HG03354 (cell line): ENCODE data around the gene PSMD13.

Source experiments
- ATAC-seq: cut with Tn5 transposase; IDR thresholded peaks from one replicate; pipeline ENCODE4 v1.9.1; 2021; ENCODE audit warnings: mild to moderate bottlenecking; ENCODE audit not compliant: unreplicated experiment, poor library complexity, severe bottlenecking

PSMD13 gene

DNA sequence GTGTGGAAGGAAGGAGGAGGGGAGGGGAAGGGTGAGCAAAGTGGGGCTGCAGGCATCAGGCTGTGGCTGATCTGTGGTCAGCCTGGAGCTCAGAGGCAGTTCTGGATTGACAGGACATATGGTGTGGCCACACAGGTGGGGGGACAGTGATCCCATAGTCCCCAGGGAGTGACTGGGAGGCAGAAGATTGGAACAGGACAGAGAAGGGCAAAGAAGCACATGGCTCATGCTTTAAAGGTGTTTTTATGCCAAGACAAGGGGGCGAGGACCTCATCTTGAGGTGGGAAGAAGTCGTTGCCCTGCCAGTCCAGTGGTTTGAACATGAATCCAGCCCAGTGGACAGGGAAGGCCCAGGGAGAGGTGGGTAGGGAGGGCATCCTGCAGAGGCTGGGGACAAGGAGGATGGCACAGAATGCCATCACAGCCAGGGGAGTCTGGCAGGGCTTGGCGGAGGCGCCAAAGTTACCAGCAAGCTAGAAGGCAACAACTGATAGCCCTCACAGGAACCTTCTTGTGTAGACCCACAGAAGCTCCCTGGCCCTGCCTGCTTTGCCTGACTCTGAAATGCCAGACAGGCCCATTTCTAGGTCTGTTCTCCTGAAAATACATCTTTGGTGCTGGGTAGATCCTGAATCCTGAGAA lies 32.7 kb upstream of the PSMD13 start:
- no peak for ATAC-seq

DNA sequence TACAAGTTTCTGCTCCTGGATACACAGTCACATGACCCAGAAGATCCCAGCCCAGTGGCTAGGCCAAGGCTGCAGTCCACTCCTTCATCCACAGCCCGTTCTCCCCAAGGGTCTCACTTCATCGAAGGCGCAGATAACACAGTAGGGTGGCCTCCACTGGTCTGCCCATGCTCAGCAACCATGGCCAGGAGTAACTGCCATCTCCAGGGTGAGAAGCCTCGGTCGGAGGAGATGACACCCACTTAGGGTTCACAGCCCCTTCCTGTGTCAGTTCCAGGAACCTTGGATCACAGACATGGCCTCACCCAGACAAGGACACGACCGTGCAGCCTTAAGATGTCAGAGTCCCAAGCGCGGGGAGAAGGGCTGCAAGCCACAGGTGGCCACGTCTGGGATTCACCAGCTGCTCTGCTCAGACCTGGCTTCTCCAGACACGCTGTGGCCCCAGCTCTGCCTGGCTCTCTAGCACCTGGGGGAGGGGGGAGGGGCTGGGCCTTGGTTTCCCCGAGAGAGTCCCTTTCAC lies 32.1 kb upstream of the PSMD13 start:
- ATAC-seq = no peak

DNA sequence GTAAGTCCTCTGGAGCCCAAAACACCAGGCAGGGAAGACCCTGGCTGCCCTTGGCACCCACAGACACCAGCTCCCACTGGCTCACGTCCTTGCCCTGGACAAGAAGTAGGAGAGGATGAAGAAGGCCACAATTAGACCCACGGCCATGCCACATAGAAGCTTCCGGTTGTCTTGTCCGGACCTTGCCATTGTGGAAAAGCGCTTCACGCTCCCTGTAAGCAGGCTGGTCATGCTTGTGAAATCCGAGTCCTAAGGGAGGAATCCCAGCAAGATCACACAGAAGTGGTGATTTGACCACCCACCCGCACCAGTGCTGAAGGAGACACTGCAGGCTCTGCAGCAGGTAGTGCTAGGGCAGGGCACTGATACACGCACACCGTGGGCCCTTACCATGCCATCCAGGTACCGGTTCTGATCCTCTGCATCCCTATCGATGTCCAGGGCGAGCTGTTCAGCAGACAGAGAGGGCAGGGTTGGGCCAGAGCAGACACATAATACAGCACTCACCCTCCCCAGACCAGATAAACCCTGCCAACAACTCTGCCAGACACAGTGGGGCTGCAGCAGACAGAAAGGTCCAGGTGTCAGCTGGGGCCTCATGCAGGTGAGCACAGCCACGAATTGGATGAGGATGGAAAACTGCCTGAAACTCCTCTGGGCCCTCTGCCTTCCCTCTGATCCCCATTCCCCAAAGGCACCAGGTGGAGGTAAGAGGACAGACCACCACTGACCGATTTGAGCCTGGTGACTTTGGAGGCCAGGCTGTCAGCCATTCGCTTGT lies 31.4 kb upstream of the PSMD13 start:
- no peak for ATAC-seq

DNA sequence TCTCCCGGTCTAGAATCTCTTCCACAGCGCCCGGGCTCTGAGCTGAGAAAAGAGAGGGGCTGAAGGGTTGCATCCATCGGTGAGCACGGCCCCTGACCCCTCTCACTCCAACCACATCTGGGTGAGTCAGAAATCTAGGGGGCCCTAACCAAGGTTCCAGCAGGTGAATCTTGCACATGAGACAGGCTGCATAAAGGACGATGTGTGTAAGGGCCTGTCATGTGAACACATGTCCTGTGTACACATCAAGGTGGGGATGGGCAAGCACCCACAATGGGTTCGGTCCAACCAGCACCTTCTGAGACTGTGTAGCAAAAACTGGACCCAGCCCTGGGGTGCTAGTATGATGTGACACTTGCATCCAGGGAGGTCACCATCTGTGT lies 30.8 kb upstream of the PSMD13 start:
- ATAC-seq = no peak

DNA sequence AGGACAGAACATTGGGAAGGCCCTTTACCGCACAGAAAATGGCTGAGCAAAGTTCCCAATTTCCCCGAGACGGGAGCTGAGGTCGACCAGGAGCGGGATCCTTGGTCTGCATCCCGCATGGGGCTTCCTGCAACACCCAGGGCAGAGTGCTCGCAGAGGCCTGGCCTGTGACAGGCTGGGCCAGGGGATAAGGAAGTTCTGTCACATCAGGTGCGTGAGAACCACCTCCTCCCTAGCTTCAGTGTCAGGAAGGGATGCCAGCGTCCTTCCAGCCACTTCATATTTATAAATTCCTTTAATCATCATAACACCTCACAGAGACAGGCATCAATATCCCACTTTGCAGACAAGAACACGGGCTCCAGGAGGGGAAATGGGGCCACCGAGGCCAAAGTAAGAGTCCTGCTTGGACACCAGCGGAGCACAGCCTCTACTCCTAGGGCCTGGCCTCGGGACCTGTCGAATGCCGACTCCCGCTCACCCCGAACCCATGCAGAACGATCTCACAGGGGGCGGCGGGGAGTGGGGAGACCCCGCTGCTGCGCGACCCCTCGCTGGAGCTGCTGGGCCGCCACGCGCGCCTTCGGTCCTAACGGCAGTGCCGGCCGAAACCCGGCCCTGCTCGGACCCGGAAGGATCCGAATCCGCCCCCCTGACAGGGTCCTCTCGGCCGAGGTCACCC lies 30.1 kb upstream of the PSMD13 start:
- peak; percentile 10 for ATAC-seq

DNA sequence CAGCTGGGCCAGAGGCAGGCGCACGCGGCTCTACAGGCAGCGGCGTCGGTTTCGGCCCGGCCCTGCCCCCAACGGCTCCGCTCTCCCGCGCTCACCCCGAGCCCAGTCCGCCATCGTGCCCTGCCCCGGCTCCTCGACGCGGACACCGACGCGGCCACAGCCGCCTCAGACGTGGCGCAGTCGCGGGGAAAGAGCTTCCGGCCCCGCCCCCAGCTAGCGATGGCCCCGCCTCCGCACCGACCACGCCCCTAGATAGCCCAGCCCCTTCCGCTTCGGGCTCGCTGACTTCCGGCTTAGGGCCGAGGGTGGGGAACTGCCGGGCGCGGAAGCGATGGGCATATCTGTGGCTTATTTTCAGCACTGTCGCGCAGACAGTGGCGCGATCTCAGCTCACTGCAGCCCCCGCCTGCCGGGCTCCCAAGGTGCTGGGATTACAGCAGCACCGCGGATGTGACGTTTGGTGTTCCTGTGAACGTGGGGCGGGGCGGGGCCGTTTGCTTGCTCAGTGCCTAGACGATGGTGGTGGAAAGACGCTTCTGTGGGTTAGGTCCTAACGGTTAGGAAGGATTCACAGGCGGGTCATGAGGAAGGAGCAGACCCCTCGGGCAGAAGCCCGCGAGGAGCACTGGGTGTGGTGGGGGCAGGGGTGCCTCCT lies 29.4 kb upstream of the PSMD13 start, which contains the start of the genes BET1L and RIC8A:
BET1L (minus strand) TSS at position 192 of the 655 bp plus-strand sequence; CDS start at position 114, 78 bp downstream.
RIC8A (plus strand) TSS at position 501 of the 655 bp plus-strand sequence. CDS start 1,147 bp downstream, outside the sequence.
- ATAC-seq = peak; percentile 80

DNA sequence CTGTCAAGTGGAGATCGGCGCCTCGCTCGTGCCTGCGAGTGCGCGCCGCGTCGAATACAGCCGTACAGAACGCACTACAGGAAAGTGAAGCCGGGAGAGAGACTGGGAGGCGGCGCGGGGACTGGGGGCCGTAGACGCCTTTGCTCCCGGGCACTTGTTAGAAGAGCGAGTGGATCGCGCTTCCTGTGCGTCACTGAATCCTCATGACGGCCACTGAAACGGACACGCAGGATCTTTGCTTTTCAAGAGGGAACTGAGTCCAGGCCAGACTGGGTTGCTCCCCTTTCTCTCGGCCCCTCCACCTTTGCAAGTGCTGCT lies 29.0 kb upstream of the PSMD13 start:
- no peak for ATAC-seq

DNA sequence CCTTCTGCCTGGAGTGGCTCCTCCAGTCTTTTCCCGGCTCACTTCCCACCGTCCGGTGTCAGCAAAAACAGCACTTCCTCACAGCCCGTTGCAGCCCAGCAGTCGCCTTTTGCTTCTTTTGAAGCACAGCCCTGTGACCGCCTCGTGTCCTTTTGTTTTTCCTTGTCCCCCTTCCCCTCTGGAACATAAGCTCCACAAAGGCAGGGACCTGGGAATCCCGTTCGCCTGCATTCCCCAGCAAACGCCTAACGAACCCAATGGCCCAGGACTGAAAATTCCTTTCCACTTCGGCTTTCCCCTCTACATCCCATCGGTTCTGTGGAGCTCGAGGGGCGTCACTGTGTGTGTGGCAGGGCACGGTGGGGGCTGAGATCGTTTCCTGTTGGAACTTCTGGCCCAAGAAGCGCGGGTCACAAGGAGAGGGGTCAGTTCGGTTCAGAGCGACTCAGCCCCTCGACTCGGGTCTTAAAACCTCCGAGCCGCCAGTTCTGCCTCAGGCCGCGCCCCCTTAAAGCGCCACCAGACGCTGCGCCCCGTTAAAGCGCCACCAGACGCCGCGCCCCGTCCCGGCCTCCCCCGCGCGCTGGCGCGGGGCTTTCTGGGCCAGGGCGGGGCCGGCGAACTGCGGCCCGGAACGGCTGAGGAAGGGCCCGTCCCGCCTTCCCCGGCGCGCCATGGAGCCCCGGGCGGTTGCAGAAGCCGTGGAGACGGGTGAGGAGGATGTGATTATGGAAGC lies 28.4 kb upstream of the PSMD13 start:
- peak; percentile 33 for ATAC-seq

DNA sequence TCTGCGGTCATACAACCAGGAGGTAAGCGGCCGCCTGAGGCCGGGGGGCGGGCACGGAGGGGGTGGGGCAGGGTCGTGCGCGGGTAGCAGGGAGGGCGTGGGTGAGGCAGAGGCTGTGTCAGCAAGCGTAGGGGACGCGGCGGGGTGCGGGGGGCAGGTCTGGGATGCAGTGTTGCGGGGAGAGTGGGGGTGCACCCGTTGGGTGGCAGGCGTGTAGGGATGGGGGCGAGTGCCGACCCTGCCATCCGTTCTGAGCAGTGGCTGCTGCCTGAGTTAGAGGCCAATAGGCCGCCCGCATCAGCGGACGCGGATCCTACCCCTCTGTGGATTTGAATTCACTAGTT lies 27.9 kb upstream of the PSMD13 start:
- peak; percentile 0 for ATAC-seq

DNA sequence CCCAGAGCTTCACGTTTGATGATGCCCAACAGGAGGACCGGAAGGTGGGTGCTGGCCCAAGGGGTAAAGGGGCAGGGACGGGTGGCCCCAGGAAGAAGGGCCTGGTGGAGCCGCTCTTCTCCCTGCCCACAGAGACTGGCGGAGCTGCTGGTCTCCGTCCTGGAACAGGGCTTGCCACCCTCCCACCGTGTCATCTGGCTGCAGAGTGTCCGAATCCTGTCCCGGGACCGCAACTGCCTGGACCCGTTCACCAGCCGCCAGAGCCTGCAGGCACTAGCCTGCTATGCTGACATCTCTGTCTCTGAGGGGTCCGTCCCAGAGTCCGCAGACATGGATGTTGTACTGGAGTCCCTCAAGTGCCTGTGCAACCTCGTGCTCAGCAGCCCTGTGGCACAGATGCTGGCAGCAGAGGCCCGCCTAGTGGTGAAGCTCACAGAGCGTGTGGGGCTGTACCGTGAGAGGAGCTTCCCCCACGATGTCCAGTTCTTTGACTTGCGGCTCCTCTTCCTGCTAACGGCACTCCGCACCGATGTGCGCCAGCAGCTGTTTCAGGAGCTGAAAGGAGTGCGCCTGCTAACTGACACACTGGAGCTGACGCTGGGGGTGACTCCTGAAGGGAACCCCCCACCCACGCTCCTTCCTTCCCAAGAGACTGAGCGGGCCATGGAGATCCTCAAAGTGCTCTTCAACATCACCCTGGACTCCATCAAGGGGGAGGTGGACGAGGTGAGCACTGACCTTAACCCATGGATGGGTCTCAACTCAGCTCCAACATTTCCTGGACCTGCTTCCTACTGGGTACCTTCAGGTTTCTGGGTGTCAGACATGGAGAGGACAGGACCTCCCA lies 27.3 kb upstream of the PSMD13 start:
- ATAC-seq = no peak

DNA sequence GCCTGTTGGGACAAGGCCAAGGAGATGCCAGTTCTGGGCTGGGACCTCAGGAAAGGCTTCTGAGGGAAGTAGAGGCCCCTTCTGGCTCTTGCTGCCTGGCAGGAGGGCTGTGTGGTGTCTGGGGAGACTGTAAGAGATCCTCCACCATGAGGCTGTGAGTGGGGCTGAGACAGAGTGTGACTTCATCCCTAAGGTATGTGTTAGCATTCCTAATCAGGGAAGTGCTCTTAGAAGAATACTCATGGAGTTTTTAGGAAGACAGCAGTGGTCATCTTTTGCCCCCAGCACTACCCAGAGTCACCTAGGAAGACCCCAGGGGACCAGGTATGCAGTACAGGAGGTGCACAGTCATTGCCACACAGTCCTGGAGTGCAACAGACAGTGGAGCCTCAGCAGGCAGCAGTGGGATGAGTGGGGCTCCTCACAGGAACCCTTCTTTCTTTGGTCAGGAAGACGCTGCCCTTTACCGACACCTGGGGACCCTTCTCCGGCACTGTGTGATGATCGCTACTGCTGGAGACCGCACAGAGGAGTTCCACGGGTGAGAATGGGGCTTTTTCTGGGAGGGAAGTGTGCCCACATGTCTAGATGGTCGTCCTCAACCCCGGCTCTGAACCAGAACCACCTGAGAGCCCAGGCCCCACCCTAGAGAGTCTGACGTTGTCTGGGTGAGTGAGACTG lies 26.5 kb upstream of the PSMD13 start:
- ATAC-seq = no peak

DNA sequence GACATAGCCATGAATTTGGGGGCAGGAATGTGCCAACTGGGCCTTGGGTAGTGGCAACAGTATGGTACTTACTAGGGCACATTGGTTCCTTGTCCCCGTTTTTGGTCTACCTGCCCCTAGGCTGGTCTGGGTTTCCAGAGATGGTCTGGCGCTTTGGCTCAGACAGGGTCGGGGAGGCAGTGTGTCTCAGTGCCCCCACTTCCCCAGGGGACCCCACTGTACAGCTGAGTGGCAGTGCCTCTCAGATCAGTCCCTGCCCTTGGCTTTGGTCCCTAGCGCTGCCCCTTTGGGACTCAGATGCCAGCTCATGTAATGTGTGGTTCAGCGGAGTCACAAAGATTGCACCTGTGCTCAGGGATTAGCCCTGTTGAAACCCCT lies 26.0 kb upstream of the PSMD13 start:
- ATAC-seq = no peak

DNA sequence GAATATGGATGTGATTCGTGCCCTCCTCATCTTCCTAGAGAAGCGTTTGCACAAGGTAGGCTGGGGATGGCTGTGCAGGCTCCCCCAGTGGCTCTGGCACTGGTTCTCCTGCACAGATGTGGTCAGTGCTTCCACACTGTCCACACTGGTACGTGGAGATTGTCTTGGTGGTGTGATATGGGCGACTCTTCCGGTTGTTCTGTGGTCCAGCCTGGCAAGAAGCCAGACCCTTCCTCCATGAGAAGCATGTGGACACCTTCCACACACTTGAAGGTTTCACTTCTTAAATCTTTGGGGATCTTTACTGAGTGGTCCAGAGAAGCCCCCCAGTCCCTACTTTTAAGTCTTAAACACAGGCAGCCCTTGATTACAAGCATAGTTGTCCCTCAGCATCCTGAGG lies 25.5 kb upstream of the PSMD13 start:
- no peak for ATAC-seq

DNA sequence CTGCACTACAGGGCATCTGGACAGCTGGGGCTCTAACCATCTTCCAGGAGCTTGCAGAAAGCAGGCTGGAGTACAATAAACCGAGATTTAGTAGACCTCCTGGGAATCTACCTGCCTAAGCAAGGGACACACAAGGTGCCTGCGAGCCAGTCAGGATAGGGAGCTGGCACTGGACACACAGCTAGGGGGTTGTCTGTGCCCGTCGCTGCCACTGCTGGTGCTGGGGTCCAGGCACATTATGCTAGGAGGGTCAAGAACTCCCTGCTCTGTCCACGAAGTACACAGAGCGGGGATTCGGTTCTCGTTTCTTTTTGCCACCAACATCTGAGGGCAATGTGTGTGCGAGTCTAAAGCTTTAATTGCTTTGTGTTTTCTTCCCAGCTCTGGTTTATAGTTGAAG lies 25.0 kb upstream of the PSMD13 start:
- no peak for ATAC-seq

DNA sequence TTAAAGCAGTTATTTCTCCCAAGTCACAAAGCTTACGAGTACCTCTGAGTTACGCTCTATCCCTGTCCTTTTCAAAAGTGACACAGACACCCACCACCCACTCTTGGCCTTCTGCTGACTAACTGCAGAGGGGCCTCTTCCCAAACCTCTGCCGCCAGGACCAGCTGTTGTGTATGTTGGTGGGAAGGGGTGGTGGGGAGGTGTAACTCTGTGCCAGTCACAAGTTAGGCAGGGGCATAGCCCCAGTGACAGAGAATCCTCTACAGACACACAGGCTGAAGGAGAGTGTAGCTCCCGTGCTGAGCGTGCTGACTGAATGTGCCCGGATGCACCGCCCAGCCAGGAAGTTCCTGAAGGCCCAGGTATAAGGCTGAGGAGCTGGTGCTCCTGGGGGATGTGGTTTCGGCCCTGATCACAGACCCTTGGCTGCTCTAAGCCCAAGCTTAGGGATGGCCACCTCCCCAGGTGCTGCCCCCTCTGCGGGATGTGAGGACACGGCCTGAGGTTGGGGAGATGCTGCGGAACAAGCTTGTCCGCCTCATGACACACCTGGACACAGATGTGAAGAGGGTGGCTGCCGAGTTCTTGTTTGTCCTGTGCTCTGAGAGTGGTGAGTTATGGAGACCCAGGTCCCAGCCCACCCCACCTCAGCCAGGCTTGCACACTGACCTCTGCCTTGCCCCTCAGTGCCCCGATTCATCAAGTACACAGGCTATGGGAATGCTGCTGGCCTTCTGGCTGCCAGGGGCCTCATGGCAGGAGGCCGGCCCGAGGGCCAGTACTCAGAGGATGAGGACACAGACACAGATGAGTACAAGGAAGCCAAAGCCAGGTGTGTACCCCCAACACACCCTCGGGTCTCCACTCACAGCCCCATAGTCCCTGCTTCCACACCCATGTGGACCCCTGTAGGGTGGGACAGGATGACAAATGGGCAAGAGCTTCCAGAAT lies 24.4 kb upstream of the PSMD13 start:
- no peak for ATAC-seq

DNA sequence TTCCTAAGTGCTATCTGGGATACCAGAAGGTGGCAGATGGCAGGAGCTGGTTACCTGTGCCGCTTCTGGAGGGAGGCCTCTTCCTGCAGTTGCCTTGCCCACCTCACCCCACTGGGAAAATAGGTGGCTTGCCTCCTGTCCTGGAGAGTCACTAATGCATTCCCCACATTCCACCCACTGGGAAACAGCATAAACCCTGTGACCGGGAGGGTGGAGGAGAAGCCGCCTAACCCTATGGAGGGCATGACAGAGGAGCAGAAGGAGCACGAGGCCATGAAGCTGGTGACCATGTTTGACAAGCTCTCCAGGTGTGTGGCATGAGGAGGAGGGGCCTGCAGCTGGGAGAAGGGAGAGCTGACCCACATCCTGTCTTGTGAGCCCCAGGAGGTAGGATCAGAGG lies 23.7 kb upstream of the PSMD13 start:
- no peak for ATAC-seq

DNA sequence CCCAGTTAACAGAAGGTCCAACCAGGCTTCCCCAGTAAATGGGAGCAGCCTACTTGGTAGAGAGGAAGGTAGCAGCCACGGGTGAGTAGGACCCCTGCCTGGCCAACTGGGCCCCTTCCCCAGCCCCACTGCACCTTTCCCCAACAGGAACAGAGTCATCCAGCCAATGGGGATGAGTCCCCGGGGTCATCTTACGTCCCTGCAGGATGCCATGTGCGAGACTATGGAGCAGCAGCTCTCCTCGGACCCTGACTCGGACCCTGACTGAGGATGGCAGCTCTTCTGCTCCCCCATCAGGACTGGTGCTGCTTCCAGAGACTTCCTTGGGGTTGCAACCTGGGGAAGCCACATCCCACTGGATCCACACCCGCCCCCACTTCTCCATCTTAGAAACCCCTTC lies 22.7 kb upstream of the PSMD13 start:
- ATAC-seq = no peak
